GM12874 (cell line): ENCODE measurements around the gene RAC2.

Experiments
- TF ChIP-seq, protein P1 (sequence below): IDR thresholded peaks from 2 replicates; pipeline ENCODE4 v1.5.1; 2011; ENCODE audit warnings: low read depth, mild to moderate bottlenecking, control low read depth, low read length, moderate library complexity; ENCODE audit not compliant: insufficient read depth

Gene RAC2

DNA sequence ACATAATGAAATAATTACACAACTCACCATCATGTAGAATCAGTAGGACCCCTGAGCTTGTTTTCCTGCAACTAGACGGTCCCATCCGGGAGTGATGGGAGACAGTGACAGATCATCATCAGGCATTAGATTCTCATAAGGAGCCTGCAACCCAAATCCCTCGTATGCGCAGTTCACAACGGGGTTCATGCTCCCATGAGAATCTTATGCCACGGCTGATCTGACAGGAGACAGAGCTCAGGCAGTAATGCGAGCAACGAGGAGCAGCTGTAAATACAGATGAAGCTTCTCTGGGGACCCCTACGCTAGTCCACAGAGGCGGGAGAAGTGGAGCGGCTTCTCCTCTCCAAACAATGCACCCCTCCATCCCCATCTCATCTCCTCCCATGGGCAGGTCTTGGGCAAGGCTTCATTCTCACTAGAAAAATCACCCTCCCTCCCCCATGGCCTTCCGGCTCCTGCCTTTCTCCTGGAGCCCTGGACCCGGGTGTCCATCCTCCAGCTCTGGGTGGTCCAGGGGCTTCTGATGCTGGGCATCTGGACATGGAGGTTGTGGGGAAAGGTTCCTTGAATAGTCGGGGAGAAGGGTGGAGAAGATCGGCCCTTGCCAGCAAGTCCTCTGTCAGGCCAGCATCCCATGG is 16.2 kb upstream of the RAC2 start:
- TF ChIP-seq, protein P1, sequence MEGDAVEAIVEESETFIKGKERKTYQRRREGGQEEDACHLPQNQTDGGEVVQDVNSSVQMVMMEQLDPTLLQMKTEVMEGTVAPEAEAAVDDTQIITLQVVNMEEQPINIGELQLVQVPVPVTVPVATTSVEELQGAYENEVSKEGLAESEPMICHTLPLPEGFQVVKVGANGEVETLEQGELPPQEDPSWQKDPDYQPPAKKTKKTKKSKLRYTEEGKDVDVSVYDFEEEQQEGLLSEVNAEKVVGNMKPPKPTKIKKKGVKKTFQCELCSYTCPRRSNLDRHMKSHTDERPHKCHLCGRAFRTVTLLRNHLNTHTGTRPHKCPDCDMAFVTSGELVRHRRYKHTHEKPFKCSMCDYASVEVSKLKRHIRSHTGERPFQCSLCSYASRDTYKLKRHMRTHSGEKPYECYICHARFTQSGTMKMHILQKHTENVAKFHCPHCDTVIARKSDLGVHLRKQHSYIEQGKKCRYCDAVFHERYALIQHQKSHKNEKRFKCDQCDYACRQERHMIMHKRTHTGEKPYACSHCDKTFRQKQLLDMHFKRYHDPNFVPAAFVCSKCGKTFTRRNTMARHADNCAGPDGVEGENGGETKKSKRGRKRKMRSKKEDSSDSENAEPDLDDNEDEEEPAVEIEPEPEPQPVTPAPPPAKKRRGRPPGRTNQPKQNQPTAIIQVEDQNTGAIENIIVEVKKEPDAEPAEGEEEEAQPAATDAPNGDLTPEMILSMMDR: no peak

- TF ChIP-seq, protein P1: peak; percentile 58
Observed at GRCh38 chr22:37259540-37260029, 15.5 kb upstream of the RAC2 start.

- TF ChIP-seq, protein P1: no peak
Observed at GRCh38 chr22:37258753-37259401, 14.8 kb upstream of the RAC2 start.

DNA sequence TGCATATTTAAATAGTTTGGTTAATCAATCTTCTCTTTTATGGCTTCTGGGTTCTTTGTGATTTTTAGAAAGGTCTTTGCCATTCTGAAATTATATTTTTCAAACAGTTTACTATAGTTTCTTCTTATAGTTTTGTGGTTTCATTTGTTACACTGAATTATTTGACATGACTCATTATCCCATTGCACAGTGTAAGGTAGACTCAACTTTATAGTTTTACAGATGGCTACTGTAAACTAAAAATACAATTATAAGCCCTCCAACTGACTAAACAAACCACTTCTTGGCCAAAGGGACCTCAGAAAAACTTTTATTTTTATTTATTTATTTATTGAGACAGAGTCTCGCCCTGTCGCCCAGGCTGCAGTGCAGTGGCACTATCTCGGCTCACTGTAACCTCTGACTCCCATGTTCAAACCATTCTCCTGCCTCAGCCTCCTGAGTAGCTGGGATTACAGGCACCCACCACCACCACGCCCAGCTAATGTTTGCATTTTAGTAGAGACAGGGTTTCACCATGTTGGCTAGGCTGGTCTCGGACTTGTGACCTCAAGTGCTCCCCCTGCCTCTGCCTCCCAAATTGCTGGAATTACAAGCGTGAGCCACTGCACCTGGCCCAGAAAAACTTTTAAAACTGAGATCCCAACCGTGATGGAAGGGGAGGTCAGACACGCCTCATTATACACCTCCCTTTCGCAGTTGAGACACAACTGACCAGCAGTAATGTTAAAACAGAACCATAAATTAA is 14.1 kb upstream of the RAC2 start:
- TF ChIP-seq, protein P1: no peak

- TF ChIP-seq, protein P1: no peak
Observed at GRCh38 chr22:37256075-37256726, 12.1 kb upstream of the RAC2 start.

DNA sequence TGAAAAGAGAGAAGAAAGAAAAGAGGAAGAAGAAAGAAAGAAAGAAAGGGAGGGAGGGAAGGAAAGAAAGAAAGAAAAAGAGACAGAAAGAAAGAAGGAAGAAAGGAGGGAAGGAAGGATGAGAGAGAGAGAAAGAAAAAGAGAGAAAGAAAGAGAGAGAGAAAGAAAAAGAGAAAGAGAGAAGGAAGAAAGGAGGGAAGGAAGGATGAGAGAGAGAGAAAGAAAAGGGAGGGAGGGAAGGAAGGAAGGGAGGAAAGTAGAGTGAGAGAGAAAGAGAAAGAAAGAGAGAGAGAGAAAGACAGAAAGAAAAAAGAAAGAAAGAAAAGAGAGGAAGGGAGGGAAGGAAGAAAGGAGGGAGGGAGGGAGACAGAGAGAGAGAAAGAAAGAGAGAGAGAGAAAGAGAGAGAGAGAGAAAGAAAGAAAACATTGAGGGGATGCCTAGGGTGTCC is 11.5 kb upstream of the RAC2 start:
- TF ChIP-seq, protein P1: no peak

- TF ChIP-seq, protein P1: no peak
Observed at GRCh38 chr22:37254867-37255233, 10.8 kb upstream of the RAC2 start.
